NCI-H69 (cell line): ENCODE measurements around the gene EIF2B1.
A peak's percentile ranks its signal among the peaks of the same experiment; 100 is the strongest.
"Not testable (repeated sequence)": the region's sequence is repeated elsewhere in the genome, so short reads cannot be mapped to it uniquely, and the experiment has no call there.

Experiments used
- DNase-seq: peaks from one replicate; lab custom pipeline; 2025; lab: John Stamatoyannopoulos, UW

The EIF2B1 gene

GRCh38 chr12:123617580-123617979, 15.9 kb downstream of the EIF2B1 start:
- no peak for DNase-seq

GRCh38 chr12:123617144-123617543, 16.3 kb downstream of the EIF2B1 start:
- DNase-seq, result no peak

- no peak for DNase-seq
Measured at GRCh38 chr12:123614531-123614930, 19.0 kb downstream of the EIF2B1 start.

- no peak for DNase-seq
Measured at GRCh38 chr12:123614110-123614509, 19.4 kb downstream of the EIF2B1 start.

- no peak for DNase-seq
Measured at GRCh38 chr12:123608182-123608581, 25.3 kb downstream of the EIF2B1 start.

- no peak for DNase-seq
Measured at GRCh38 chr12:123607756-123608155, 25.7 kb downstream of the EIF2B1 start.

- not testable (repeated sequence) for DNase-seq
Measured at GRCh38 chr12:123603495-123603894, 30.0 kb downstream of the EIF2B1 start.

GRCh38 chr12:123602651-123603195, 30.8 kb downstream of the EIF2B1 start:
- peak; percentile 26 for DNase-seq

- peak; percentile 93 for DNase-seq
Measured at GRCh38 chr12:123601602-123602489, 31.6 kb downstream of the EIF2B1 start, which contains the start of gene DDX55. Gene DDX55, plus strand, starts transcription at chr12:123602099. Its CDS starts 50 bp downstream, at chr12:123602149.

- no peak for DNase-seq
Measured at GRCh38 chr12:123599721-123600120, 33.8 kb downstream of the EIF2B1 start.

GRCh38 chr12:123599310-123599709, 34.2 kb downstream of the EIF2B1 start:
- no peak for DNase-seq

GRCh38 chr12:123598522-123598921, 35.0 kb downstream of the EIF2B1 start:
- no peak for DNase-seq

GRCh38 chr12:123597100-123597499, 36.4 kb downstream of the EIF2B1 start:
- no peak for DNase-seq

GRCh38 chr12:123595729-123596128, 37.8 kb downstream of the EIF2B1 start:
- DNase-seq, result no peak

- no peak for DNase-seq
Measured at GRCh38 chr12:123591702-123592481, 41.6 kb downstream of the EIF2B1 start.

- DNase-seq, result no peak
Measured at GRCh38 chr12:123580772-123581171, 52.7 kb downstream of the EIF2B1 start.

- DNase-seq, result not testable (repeated sequence)
Measured at GRCh38 chr12:123578829-123579228, 54.7 kb downstream of the EIF2B1 start.

- DNase-seq, result no peak
Measured at GRCh38 chr12:123578243-123578642, 55.2 kb downstream of the EIF2B1 start.

- no peak for DNase-seq
Measured at GRCh38 chr12:123576611-123577010, 56.9 kb downstream of the EIF2B1 start.

GRCh38 chr12:123573870-123574269, 59.6 kb downstream of the EIF2B1 start:
- peak; percentile 36 for DNase-seq

- no peak for DNase-seq
Measured at GRCh38 chr12:123572391-123572790, 61.1 kb downstream of the EIF2B1 start.

- peak; percentile 48 for DNase-seq
Measured at GRCh38 chr12:123571343-123571813, 62.1 kb downstream of the EIF2B1 start.
